NCI-H2029 (cell line): Measurements from ENCODE around the gene SNX9.

Experiments used
- DNase-seq: peaks from one replicate; lab custom pipeline; 2025; lab: John Stamatoyannopoulos, UW

Gene SNX9

GRCh38 chr6:157978021-157978783 lies 155.2 kb downstream of the SNX9 start:
- no peak for DNase-seq

GRCh38 chr6:157980288-157981131 lies 157.5 kb downstream of the SNX9 start:
- no peak for DNase-seq

GRCh38 chr6:157981132-157981394 lies 158.0 kb downstream of the SNX9 start:
- DNase-seq: no peak

- DNase-seq: peak; percentile 66
These were observed 158.5 kb downstream of the SNX9 start, which contains the start of gene SYNJ2 for GRCh38 chr6:157981395-157982101. TSS of gene SYNJ2 (plus strand) at chr6:157981863. CDS start at chr6:157981962, 99 bp downstream.

- peak; percentile 22 for DNase-seq
These were observed 159.1 kb downstream of the SNX9 start for GRCh38 chr6:157982102-157982562.

- no peak for DNase-seq
These were observed 159.7 kb downstream of the SNX9 start for GRCh38 chr6:157982563-157983405.

- DNase-seq: no peak
These were observed 160.5 kb downstream of the SNX9 start for GRCh38 chr6:157983406-157984119.

- DNase-seq: no peak
These were observed 161.1 kb downstream of the SNX9 start for GRCh38 chr6:157984128-157984527.

- no peak for DNase-seq
These were observed 161.7 kb downstream of the SNX9 start for GRCh38 chr6:157984686-157985225.

GRCh38 chr6:157985378-157986155 lies 162.5 kb downstream of the SNX9 start:
- no peak for DNase-seq

- DNase-seq: peak; percentile 58
These were observed 165.0 kb downstream of the SNX9 start for GRCh38 chr6:157987788-157988699.

- peak; percentile 58 for DNase-seq
These were observed 165.6 kb downstream of the SNX9 start for GRCh38 chr6:157988700-157989063.

- peak; percentile 83 for DNase-seq
These were observed 166.7 kb downstream of the SNX9 start for GRCh38 chr6:157989541-157990289.

- DNase-seq: no peak
These were observed 167.4 kb downstream of the SNX9 start for GRCh38 chr6:157990321-157991066.

GRCh38 chr6:157991067-157991432 lies 168.0 kb downstream of the SNX9 start:
- no peak for DNase-seq

- DNase-seq: no peak
These were observed 170.0 kb downstream of the SNX9 start for GRCh38 chr6:157993076-157993475.

GRCh38 chr6:157994125-157994795 lies 171.2 kb downstream of the SNX9 start:
- peak; percentile 24 for DNase-seq
